GM19397 (cell line): ENCODE data around the gene GRAP2.

Experiments
- ATAC-seq: cut with Tn5 transposase; IDR thresholded peaks from one replicate; pipeline ENCODE4 v1.9.1; 2021; ENCODE audit warnings: mild to moderate bottlenecking, moderate library complexity; ENCODE audit not compliant: unreplicated experiment

Gene GRAP2

DNA sequence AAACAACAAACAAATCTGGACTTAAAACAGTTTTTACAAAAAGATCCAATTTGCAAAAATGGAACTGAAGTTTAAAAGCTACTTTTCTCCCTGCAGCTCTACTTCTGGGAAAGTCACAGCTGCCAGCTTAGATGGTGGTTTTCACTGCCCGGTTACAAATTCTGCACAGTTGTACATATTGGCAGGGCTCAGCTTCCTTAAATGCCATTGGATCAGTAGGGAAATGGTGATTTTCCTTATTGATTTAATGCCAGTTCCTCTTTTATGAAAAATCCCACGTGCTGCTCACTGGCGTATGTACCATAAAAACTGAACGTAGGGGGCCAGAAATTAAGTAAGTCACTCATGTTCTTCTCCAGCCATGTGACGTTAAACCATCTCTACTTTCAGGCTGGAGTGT, 22.8 kb downstream of the GRAP2 start:
- no peak for ATAC-seq

DNA sequence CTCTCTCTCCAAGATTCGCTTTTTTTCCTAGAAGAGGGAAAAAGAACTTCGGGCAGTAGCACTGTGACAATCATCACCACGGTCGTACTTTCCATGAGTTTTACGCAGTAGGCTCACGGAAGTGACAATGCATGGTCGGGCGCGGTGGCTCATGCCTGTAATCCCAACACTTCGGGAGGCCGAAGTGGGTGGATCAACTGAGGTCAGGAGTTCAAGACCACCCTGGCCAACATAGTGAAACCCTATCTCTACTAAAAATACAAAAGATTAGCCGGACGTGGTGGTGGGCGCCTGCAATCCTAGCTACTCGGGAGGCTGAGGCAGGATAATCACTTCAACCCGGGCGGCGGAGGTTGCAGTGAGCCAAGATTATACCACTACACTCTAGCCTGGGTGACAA, 23.4 kb downstream of the GRAP2 start:
- no peak for ATAC-seq

DNA sequence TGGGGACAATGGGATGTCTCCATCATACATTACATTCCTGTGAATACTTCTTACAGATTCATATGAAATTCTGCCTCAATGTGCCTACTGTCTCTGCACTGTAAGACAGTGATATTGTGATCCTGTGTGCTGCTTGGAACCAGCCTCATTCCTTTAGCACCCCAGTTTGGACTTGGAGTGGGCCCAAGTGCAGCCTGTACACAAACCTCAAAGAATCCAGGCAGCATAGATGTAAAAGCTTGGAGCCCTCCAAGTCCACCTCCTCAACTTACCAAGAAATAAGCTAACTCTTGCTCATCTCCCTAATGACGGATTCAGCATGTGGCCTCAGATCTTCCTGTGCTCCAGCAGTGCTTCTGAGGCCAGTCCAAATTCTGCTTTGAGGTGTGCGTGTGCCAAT, 24.4 kb downstream of the GRAP2 start:
- ATAC-seq, result no peak

DNA sequence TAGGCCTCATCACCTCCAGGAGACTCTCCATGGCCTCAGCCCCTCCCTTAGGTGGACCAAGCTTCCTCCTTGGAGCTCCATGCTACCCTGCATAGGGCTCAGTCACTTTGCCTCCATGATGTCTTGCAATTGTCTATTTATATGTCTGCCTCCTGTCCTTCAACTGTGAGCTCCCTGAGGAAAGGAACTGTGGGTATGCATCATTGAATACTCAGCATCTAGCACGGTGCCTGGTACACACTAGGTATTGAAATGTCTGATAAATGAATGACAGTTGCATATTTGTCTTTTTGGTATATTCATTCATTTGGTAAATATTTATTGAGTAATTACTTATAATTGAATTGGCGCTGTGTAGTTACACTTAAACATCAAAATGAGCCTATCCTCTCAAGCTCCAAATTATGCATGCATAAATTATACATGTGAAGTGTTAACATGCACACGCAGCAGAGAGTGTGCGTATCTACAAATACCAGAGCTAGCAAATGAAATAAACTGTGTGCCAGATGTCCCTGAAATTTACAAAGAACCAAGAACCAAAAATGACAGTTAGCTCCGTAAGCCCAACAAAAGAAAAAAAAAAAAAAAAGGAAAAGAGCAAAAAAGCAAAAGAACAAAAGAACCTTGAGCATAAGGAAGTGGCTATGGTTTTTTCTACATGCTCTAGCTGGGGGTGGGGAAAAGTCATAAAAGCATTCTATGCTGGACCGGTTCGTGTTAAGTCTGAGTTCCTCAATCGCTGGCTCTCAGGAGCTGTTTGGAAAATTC, 25.2 kb downstream of the GRAP2 start:
- ATAC-seq, result no peak

DNA sequence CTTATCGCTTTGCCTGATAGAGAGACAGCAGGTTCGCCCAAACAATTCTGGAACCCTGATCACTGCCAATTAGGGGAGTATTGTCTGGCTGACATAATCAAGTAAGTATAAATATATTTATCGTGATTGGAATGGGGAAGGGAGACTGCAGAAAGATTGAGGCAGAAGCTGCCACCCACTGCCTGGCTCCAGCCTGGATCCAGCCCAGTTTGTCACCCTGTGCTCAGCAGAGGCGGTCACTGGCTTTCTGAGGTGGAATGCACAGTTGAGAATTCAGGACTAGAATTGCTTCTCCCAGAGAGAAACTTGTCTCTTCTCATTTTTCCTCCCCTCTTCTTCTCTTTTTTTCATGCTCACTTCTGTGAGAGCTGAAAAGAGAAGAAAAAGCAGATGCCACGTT, 25.9 kb downstream of the GRAP2 start:
- no peak for ATAC-seq

DNA sequence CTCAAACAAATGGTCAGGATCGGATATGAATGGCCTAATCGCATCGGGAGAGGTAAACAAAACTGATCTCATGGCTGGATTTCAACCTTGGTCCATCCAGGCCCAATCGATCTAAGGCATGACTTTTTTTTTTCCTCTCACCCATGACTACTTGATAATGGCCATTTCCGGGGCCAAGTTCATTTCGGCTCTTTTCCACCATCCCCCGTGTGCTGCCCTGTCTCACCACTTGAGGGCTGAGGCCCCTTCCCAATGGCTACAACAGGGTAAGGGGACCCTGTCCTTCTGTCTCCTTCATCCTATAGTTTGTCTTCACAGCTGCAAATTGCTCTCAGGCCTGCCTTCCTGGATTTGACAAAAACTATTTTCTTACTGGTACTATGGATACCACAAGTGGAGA, 26.7 kb downstream of the GRAP2 start:
- no peak for ATAC-seq

DNA sequence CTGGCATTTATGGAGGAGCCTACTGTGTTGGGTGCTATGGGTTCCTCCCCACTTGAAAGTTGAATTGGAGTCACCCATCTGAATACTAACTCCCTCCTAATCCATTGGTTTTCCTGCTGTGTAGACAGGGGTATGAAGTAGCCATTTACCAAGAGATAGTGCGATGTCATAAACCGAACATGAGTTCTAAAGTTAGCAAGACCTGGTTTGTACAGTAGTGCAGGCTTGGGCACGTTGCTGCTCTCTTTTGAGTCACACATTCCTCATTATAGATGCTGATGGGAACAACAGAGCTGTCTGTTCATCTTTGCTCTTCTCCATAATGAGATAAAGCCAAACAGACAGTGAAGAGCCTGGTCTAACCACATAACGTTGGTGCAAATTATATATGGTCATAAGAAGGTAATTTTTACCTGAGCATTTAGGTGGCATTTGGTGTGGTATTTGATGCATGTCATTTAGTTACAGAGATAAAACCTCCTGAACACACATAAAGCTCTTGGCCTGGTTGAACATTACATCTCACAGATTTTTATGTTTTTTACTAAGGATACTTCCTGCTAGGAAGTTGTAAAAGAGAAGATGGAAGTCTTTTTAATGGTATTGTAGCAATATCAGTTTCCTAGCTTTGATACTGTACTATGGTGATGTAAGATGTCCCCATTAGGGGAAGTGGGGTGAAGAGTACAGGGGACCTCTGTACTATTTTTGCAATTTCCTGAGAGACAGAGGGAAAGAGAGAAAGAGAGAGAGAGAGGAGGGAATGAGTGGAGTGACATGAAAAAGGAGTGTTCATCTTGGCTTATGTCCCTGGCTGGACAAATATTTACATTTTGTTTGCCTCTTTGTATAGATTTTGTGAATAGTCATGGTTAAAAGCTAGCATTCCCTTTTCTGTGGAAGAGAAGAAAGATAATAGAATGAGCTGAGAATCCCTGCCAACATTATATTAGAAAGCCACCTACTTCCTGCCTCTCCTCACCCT, 27.9 kb downstream of the GRAP2 start:
- no peak for ATAC-seq

DNA sequence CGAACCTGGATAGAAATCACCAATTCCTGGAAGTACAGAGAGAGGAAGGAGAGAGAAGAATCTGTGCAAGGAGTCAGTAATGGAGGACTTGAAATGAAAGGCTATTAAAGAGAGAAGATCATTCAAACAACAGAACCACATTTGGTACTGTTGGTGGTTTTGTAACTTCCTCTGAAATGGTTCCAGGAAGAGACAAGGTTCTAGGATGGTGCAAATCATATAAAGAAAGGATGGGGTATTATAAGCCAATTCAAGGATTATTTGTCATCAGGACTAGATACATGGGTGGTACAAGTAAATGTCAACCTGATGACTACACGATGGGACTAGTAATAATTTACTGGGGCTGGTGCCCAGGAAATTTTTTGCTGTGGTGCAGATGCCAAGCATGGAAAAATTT, 30.4 kb downstream of the GRAP2 start:
- ATAC-seq, result no peak

DNA sequence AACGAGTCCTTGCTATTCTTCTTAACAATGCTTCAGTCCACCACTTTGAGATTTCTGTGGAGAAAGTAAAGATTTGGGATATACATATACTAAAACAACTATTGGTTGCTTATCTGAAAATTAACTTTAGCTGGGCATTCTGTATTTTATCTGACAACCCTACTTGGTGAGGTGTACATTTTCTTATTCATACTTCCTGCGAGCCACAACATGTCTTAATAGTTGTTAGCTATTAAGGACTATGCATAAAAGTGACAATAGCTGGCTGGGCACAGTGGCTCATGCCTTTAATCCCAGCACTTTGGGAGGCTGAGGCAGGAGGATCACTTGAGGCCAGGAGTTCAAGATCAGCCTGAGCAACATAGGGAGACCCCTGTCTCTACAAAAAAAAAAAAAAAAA, 31.3 kb downstream of the GRAP2 start:
- no peak for ATAC-seq

DNA sequence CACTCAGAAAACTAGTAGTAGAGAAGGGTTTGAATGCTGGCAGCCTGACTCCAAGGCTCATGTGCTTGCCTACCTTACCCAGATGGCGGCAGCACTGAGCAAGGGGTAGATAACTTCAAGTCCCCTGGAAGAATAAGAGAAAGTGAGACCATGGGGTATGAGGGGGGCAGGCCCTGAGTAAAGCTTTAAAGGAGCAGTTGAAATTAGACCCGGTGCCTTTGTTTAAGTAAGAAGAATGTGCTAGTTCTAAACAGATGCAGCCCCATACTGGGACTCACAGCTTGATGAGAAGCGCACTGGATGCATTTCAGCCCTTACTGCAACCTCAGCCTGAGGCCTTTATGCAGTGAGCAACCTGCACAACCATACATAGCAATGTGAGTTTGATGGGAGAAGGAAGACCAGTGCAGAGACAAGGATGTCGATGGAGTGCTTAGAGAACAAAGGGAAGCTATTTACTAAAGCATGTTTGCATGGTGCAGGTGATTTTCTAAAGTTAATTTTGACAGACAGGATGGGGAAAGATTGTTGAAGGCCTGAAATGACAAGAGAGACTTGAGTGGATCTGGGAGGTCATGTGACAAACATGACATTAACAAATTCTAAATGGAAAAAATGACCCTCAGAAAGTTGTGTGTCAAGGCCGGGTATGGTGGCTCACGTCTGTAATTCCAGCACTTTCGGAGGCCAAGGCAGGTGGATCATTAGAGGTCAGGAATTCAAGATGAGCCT, 32.2 kb downstream of the GRAP2 start:
- no peak for ATAC-seq

DNA sequence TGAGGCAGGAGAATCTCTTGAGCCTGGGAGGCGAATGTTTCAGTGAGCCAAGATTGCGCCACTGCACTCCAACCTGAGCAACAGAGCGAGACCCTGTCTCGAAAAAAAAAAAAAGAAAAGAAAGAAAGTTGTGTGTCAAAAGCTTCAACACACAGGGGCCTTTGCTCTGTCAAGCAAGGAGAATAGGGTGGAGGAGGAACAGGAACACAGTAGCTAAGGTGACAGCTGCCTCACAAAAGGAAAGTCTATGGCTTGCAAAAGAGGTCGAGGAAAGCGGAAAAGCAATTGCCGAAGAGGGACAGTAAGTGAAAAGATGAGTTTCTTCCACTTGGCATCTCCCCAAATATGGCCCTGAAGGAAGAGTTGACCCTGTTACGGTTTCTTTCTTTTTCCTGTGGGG, 32.9 kb downstream of the GRAP2 start:
- ATAC-seq, result no peak

DNA sequence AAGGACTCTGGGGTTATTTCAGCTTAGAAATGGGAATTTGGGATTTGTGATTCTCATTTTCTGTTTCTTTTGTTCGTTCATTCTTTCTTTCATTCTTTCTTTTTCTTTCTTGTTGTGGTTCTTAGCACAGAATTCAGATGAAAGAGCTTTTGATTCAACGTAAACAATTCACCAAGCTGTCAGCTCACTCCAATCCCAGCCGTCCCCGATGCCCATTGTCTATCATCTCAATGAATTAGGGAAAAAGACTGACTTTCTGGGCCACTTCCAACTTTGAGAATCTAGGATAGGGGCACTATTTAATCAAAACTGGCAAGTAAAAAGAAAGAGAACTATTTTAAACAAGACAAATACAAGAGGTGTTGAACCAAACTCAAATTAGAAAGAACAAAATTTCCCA, 34.2 kb downstream of the GRAP2 start:
- ATAC-seq, result no peak

DNA sequence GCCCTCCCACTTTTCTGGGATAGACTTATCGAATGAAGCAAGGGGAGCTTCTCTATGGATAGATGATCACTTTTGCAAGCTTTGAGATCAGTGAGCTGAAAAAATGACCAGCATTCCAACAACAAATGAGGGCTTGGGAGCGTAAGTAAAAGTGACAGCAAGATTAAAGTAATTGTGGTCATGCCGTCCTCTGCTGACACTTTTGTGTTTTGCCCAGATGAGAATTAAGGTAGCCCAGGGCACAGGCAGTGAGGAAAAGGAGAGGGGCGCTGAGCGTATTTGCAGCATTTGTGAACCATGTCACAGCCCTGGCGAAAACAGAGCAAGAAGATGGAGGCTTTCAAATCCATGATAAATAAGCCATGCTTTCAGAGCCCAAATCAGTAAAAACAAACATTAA, 34.7 kb downstream of the GRAP2 start:
- ATAC-seq, result no peak

DNA sequence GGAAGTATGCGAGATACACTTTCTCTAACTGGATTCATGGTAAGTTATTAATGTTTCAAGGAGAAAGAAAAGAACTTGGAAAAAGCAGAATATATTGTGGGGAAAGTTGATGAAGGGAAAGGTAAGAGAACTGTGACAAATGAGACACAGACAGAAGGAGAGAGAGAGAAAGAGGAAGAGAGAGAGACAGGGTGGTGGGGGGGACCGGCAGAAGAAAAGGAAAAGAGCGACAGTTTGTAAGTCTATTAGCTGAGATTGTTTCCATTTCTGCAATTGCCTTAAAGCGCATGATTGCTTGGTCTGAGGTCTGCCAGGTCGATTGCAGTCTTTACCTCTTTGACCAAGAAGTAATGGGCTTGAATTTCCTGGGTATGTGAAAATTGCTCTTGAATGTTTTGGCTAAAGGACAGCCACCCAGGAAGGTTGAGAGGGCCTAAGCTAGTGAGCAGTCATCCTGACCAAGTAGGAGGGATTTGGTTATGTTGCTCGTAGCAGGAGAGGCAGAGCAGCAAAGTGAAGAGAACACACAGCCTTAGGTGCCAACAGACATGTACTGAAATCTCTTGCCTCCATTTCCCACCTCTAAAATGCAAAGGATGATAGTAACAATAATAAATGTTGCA, 35.8 kb downstream of the GRAP2 start:
- no peak for ATAC-seq

DNA sequence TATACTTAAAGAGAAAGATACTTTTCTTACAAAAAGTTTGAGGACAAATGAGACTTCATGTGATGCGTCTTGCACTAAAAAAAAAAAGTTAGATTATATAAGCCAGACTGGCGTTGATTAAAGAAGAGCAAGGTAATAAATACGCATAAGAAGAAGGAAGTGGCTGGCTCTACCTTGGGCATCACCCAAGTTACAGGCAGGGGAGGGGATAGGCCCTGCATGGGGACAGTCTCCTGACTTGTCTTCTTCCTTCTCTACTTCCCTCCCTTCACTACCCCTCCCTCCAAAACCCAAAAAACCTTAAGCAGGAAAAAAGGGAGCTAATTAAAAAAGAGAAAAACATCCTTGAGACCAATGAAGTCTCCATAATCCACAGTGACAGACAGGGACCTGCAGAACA, 37.0 kb downstream of the GRAP2 start:
- ATAC-seq, result no peak

DNA sequence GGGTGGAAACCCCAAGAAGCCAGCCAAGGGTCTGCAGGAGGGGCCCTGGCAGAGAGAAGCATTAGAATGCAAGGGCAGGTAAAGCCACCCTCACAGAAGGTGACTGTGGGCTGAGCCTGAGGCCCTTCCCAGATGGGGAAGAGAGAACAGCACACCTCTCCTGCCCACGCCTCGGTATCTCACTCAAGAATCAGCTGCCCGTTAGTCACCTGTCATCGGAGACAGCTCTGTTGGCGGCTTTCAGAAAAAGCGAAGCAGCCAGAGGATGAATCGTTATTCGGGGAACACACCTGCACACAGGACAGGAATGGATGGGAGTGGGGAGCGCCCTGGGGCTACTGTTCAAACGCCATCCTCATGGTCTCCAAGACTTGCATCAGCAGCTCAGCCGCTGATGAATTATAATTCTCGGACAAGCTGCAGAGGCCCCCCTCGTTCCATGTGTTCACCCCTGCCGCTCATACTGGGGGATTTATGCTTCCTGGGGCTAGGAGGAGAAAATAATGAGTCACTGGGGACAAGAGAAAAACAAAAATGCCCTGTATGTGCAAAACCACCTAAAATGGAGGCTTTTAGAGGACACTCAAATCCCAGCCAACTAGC, 37.7 kb downstream of the GRAP2 start:
- no peak for ATAC-seq

DNA sequence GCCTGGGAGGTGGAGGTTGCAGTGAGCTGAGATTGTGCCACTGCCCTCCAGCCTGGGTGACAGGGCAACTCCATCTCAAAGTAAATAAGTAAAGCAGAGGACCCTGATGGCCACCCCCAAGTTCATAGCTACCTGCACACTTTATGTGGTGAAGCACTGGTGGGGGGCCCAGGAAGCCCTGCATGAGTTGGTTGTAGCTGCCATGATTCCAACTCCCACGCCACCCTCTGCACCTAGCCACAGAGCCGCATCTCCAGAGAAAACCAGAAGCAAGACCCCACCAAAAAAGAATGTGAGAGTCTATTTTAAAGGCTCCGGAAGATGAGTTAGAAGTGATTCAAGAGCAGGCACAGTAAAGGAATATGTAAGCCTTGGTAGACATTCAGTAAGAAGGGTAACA, 38.9 kb downstream of the GRAP2 start:
- no peak for ATAC-seq

DNA sequence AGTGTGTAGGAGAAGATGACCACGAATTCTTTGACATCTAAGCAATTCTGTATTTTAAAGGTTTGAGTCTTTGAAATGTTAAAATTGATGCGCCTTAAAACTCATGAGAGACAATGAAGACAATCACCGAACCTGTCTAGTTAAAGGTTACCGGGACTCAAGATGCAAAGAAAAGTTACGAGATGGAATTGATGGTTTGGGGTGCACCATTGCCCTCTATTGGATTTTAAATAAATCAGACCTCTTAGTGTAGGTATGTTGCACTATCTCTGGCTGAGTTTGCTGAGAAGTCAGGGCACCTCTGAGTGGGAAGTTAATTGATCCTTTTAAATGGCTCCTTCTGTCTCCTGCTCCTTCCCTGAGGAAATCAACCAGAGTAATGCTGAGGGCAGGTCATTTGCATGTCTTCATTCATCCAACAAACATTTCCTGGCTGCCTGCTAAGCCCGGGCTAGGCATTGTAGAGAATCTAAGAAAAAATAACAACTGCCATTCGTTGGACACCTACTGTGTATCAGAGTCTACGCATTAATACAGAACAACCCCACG, 39.9 kb downstream of the GRAP2 start:
- no peak for ATAC-seq

DNA sequence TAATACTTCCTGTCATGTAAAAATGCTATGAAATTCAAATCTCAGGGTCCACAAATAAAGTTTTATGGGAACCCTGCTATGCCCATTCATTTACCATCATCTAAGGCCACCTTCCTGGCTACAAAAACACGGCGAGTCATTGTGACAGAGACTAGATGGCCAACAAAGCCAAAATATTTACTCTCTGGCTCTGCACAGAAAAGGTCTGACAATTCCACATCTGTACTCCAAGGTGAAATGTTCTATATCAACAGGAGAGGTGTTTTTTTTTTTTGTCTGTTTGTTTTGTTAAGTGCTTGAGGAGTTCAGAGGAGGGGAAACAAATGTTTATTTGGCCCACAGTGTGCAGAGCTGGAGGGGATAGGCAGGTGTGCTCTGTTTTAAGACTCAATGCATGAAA, 40.7 kb downstream of the GRAP2 start:
- no peak for ATAC-seq
